H9 (cell line): Measurements from ENCODE around the gene SLCO3A1. TPM values are rescaled to one million over a fixed set of nuclear protein-coding genes. Genes with fewer than 3 reads are reported as not detected.

Source experiments
- DNase-seq: peaks from one replicate; pipeline ENCODE4 v3.0.0-alpha.2; 2017
- H2AFZ ChIP-seq: one replicate; pipeline ENCODE4 v1.6.1; 2013; ENCODE audit warnings: mild to moderate bottlenecking, low read length, control low read depth, moderate library complexity
- H2AK5ac ChIP-seq: 2 replicates; pipeline ENCODE4 v1.6.1; 2013; ENCODE audit warnings: low read length, control low read depth, mixed read lengths; ENCODE audit not compliant: insufficient read length
- H2BK120ac ChIP-seq: one replicate; pipeline ENCODE4 v1.6.1; 2013; ENCODE audit warnings: low read depth, mild to moderate bottlenecking, low read length, control low read depth, inconsistent platforms; ENCODE audit not compliant: poor library complexity, severe bottlenecking
- H2BK12ac ChIP-seq: 2 replicates; pipeline ENCODE4 v1.6.1; 2013; ENCODE audit warnings: low read length, control low read depth, mixed read lengths, low read depth; ENCODE audit not compliant: insufficient read length
- H2BK15ac ChIP-seq: 2 replicates; pipeline ENCODE4 v1.6.1; 2013; ENCODE audit warnings: low read depth, low read length, control low read depth
- H2BK20ac ChIP-seq: one replicate; pipeline ENCODE4 v1.6.1; 2013; ENCODE audit warnings: low read depth, mild to moderate bottlenecking, low read length, control low read depth, inconsistent platforms; ENCODE audit not compliant: poor library complexity, severe bottlenecking
- H2BK5ac ChIP-seq: 2 replicates; pipeline ENCODE4 v1.6.1; 2013; ENCODE audit warnings: low read length, control low read depth, mixed read lengths; ENCODE audit not compliant: insufficient read length
- H3K14ac ChIP-seq: 2 replicates; pipeline ENCODE4 v1.6.1; 2013; ENCODE audit warnings: low read length, control low read depth; ENCODE audit not compliant: insufficient read depth
- H3K18ac ChIP-seq: 2 replicates; pipeline ENCODE4 v1.6.1; 2013; ENCODE audit warnings: low read depth, mild to moderate bottlenecking, mixed read lengths, low read length, control low read depth; ENCODE audit not compliant: insufficient read length
- H3K23ac ChIP-seq: 2 replicates; pipeline ENCODE4 v1.6.1; 2013; ENCODE audit warnings: low read length, control low read depth, mixed read lengths, low read depth; ENCODE audit not compliant: insufficient read length
- H3K23me2 ChIP-seq: 2 replicates; pipeline ENCODE4 v1.6.1; 2013; ENCODE audit warnings: low read depth, mild to moderate bottlenecking, mixed read lengths, low read length, control low read depth; ENCODE audit not compliant: insufficient read length, poor library complexity, severe bottlenecking
- H3K27ac ChIP-seq: 2 replicates; pipeline ENCODE4 v1.5.1; 2013; ENCODE audit warnings: low read length, control low read depth, mixed read lengths, low read depth; ENCODE audit not compliant: insufficient read length
- H3K27me3 ChIP-seq: 2 replicates; pipeline ENCODE4 v1.6.1; 2013; ENCODE audit warnings: low read length, control low read depth, inconsistent platforms; ENCODE audit not compliant: insufficient read depth
- H3K4ac ChIP-seq: 2 replicates; pipeline ENCODE4 v1.6.1; 2013; ENCODE audit warnings: low read depth, mild to moderate bottlenecking, control low read depth, inconsistent platforms, low read length, moderate library complexity
- H3K4me1 ChIP-seq: 2 replicates; pipeline ENCODE4 v1.6.1; 2013; ENCODE audit warnings: low read length, control low read depth, inconsistent platforms; ENCODE audit not compliant: insufficient read depth
- H3K4me2 ChIP-seq: 2 replicates; pipeline ENCODE4 v1.6.1; 2013; ENCODE audit warnings: low read length, control low read depth, mixed read lengths; ENCODE audit not compliant: insufficient read length, insufficient read depth
- H3K56ac ChIP-seq: 2 replicates; pipeline ENCODE4 v1.6.1; 2013; ENCODE audit warnings: low read depth, mild to moderate bottlenecking, mixed read lengths, low read length, control low read depth; ENCODE audit not compliant: insufficient read length
- H3K79me1 ChIP-seq: 2 replicates; pipeline ENCODE4 v1.6.1; 2013; ENCODE audit warnings: low read depth, mild to moderate bottlenecking, moderate library complexity, low read length, control low read depth, inconsistent platforms; ENCODE audit not compliant: insufficient read depth, poor library complexity, severe bottlenecking
- H3K79me2 ChIP-seq: 2 replicates; pipeline ENCODE4 v1.6.1; 2013; ENCODE audit warnings: low read length, control low read depth, inconsistent platforms; ENCODE audit not compliant: insufficient read depth
- H3K9ac ChIP-seq: 2 replicates; pipeline ENCODE4 v1.6.1; 2013; ENCODE audit warnings: low read length, control low read depth, mixed read lengths; ENCODE audit not compliant: insufficient read length; ENCODE audit errors: extremely low read depth
- H3K9me3 ChIP-seq: one replicate; pipeline ENCODE4 v1.6.1; 2013; ENCODE audit warnings: low read depth, low read length, inconsistent platforms; ENCODE audit not compliant: control insufficient read depth
- H3T11ph ChIP-seq: one replicate; pipeline ENCODE4 v1.6.1; 2013; ENCODE audit warnings: mild to moderate bottlenecking, low read length, control low read depth, inconsistent platforms
- H4K20me1 ChIP-seq: one replicate; pipeline ENCODE4 v1.6.1; 2013; ENCODE audit not compliant: control insufficient read depth, insufficient read length, insufficient read depth
- H4K5ac ChIP-seq: 2 replicates; pipeline ENCODE4 v1.6.1; 2013; ENCODE audit warnings: low read depth, mild to moderate bottlenecking, mixed read lengths, low read length, control low read depth; ENCODE audit not compliant: insufficient read length
- H4K8ac ChIP-seq: replicated peaks from 2 replicates; pipeline ENCODE4 v1.6.1; 2013; ENCODE audit warnings: low read length, control low read depth, mixed read lengths, low read depth; ENCODE audit not compliant: insufficient read length
- H4K91ac ChIP-seq: 2 replicates; pipeline ENCODE4 v1.6.1; 2013; ENCODE audit warnings: low read depth, mild to moderate bottlenecking, moderate library complexity, mixed read lengths, low read length, control low read depth; ENCODE audit not compliant: insufficient read length
- H3K27ac Mint-ChIP-seq, 3 experiments: 2 replicates in 2 of 3; 3 replicates in 1 of 3; pipeline ENCODE4 v1.8.0; 2020 to 2021; ENCODE audit warnings: mixed read lengths in 3 of 3, mild to moderate bottlenecking in 1 of 3, moderate library complexity in 1 of 3
- H3K27me3 Mint-ChIP-seq: 2 replicates; pipeline ENCODE4 v1.8.0; 2021; ENCODE audit warnings: low read depth, mild to moderate bottlenecking, moderate library complexity, mixed read lengths
- H3K36me3 Mint-ChIP-seq, 3 experiments: 2 replicates in 2 of 3; 3 replicates in 1 of 3; pipeline ENCODE4 v1.8.0; 2020 to 2021; ENCODE audit warnings: low read depth in 3 of 3, mixed read lengths in 3 of 3; ENCODE audit not compliant: insufficient read depth in 1 of 3
- H3K4me1 Mint-ChIP-seq, 2 experiments: 2 replicates each; pipeline ENCODE4 v1.8.0; 2020; ENCODE audit warnings: mixed read lengths in 2 of 2
- H3K4me3 Mint-ChIP-seq, 2 experiments: 2 replicates in 1 of 2; 3 replicates in 1 of 2; pipeline ENCODE4 v1.8.0; 2020 to 2021; ENCODE audit warnings: mild to moderate bottlenecking in 2 of 2, mixed read lengths in 2 of 2, moderate library complexity in 1 of 2
- H3K9me3 Mint-ChIP-seq, 2 experiments: 2 replicates in 1 of 2; 3 replicates in 1 of 2; pipeline ENCODE4 v1.8.0; 2020; ENCODE audit warnings: mild to moderate bottlenecking in 2 of 2, mixed read lengths in 2 of 2, moderate library complexity in 1 of 2
- WGBS: extraction: QIAGEN DNeasy Blood & Tissue Kit; methylation state at CpG from one replicate; pipeline ENCODE4 v1.1.7; 2013; ENCODE audit warnings: missing lambda C conversion rate, low lambda C conversion rate, mixed read lengths; ENCODE audit not compliant: insufficient read length; ENCODE audit errors: extremely low coverage; 5-methylcytosine and 5-hydroxymethylcytosine counted together
- total RNA-seq: library from RNA; stranded (reverse); gene quantifications from 2 replicates; pipeline ENCODE4 v1.2.1, GENCODE V29; 2021
- TF ChIP-seq, protein P1 (sequence below): fragments of 200-600 bp; sonication (generic); conservative IDR thresholded peaks from 3 replicates; pipeline ENCODE4 v1.8.0; 2021; ENCODE audit warnings: antibody characterized with exemption, mild to moderate bottlenecking

SLCO3A1 gene
- total RNA-seq, 1 experiment from 2014 or later: 9.4 TPM

- Mint-ChIP-seq H3K27me3 (no peaks in the 10 kb centered on the region), H3K4me1 (peaks cover 32 to 44% of the 10 kb centered on the region in 2 experiments), H3K36me3 (no peaks in the 10 kb centered on the region; a peak in 1 of 7 replicates), H3K4me3 (no peak overlapping the region), H3K27ac (no peak overlapping the region), H3K9me3 (no peaks in the 10 kb centered on the region)
- H4K5ac ChIP-seq: no peak overlapping the region
- no peak overlapping the region for H3K56ac ChIP-seq
- no peak for DNase-seq
- H3K4me1 ChIP-seq: peaks cover 5% of the 10 kb centered on the region; the same call in 1 of the 2 replicates
- H3K79me2 ChIP-seq: peaks cover 2% of the 10 kb centered on the region; the same call in 1 of the 2 replicates
- no peak overlapping the region for H2BK12ac ChIP-seq
- H2BK5ac ChIP-seq: no peak overlapping the region
- WGBS: no CpG with 5 or more reads among the region's 3 CpGs
- H3K14ac ChIP-seq: no peak overlapping the region
- H3K9ac ChIP-seq: no peak overlapping the region
- H2BK20ac ChIP-seq: no peak overlapping the region
- H3K18ac ChIP-seq: no peak overlapping the region
- no peak overlapping the region for H3K4ac ChIP-seq
- TF ChIP-seq, protein P1, sequence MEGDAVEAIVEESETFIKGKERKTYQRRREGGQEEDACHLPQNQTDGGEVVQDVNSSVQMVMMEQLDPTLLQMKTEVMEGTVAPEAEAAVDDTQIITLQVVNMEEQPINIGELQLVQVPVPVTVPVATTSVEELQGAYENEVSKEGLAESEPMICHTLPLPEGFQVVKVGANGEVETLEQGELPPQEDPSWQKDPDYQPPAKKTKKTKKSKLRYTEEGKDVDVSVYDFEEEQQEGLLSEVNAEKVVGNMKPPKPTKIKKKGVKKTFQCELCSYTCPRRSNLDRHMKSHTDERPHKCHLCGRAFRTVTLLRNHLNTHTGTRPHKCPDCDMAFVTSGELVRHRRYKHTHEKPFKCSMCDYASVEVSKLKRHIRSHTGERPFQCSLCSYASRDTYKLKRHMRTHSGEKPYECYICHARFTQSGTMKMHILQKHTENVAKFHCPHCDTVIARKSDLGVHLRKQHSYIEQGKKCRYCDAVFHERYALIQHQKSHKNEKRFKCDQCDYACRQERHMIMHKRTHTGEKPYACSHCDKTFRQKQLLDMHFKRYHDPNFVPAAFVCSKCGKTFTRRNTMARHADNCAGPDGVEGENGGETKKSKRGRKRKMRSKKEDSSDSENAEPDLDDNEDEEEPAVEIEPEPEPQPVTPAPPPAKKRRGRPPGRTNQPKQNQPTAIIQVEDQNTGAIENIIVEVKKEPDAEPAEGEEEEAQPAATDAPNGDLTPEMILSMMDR: no peak
- no peak overlapping the region for H4K91ac ChIP-seq
- H3K4me2 ChIP-seq: no peak overlapping the region
- no peaks in the 10 kb centered on the region for H3K23me2 ChIP-seq
- H3K9me3 ChIP-seq: no peaks in the 10 kb centered on the region
- H3K79me1 ChIP-seq: no peaks in the 10 kb centered on the region
- no peak overlapping the region for H2BK15ac ChIP-seq
- H4K8ac ChIP-seq: no peak overlapping the region
- no peak overlapping the region for H2BK120ac ChIP-seq
- H3K27ac ChIP-seq: no peak overlapping the region
- no peak overlapping the region for H2AK5ac ChIP-seq
- no peak overlapping the region for H3K23ac ChIP-seq
- no peak overlapping the region for H3T11ph ChIP-seq
- H3K27me3 ChIP-seq: no peaks in the 10 kb centered on the region
- H4K20me1 ChIP-seq: no peaks in the 10 kb centered on the region
- H2AFZ ChIP-seq: no peak overlapping the region
Measured at GRCh38 chr15:91880373-91880772, 26.9 kb downstream of the SLCO3A1 start.
